ENCODE results near the gene ATF6.

Gene ATF6

GRCh38 chr1:161951646-161952045, 185.5 kb downstream of the ATF6 start:
- TF ChIP-seq, protein P1, sequence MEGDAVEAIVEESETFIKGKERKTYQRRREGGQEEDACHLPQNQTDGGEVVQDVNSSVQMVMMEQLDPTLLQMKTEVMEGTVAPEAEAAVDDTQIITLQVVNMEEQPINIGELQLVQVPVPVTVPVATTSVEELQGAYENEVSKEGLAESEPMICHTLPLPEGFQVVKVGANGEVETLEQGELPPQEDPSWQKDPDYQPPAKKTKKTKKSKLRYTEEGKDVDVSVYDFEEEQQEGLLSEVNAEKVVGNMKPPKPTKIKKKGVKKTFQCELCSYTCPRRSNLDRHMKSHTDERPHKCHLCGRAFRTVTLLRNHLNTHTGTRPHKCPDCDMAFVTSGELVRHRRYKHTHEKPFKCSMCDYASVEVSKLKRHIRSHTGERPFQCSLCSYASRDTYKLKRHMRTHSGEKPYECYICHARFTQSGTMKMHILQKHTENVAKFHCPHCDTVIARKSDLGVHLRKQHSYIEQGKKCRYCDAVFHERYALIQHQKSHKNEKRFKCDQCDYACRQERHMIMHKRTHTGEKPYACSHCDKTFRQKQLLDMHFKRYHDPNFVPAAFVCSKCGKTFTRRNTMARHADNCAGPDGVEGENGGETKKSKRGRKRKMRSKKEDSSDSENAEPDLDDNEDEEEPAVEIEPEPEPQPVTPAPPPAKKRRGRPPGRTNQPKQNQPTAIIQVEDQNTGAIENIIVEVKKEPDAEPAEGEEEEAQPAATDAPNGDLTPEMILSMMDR (IDR thresholded peaks at IDR 0.05; ENCODE audit: borderline replicate concordance, control extremely low read depth, extremely low read depth, insufficient read depth, missing control alignments) = no peak
- DNase-seq (ENCODE audit: low spot score) = no peak
- in situ Hi-C loops (cut with MboI; ENCODE audit: low sequenced_read_pairs, unreplicated experiment) = no loop called here

GRCh38 chr1:161952607-161953172, 186.6 kb downstream of the ATF6 start:
- TF ChIP-seq, protein P1 (IDR thresholded peaks at IDR 0.05; ENCODE audit: borderline replicate concordance, control extremely low read depth, extremely low read depth, insufficient read depth, missing control alignments) = no peak
- in situ Hi-C loops (cut with MboI; ENCODE audit: low sequenced_read_pairs, unreplicated experiment) = no loop called here
- DNase-seq (ENCODE audit: low spot score) = no peak

GRCh38 chr1:161953256-161953920, 187.3 kb downstream of the ATF6 start:
- TF ChIP-seq, protein P1 (IDR thresholded peaks at IDR 0.05; ENCODE audit: borderline replicate concordance, control extremely low read depth, extremely low read depth, insufficient read depth, missing control alignments) = no peak

DNA sequence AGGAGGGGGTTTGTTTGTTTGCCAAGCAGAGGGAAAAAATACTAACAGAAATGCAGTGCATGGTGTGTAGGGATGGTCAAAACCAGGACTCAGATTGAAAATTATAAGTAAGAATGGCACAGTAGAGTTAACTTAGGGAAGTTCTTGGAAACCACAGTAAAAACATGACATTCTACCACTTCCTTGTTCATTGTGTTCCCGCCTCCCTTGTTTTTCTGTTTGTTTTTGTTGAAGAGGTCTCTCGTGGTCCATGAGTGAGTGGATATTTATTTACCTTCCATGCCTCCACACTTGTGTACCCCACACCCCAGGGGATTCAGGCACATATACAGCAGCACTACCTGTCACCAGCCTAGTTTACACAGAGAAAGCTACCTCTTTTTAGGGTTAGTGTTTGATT, 187.9 kb downstream of the ATF6 start:
- TF ChIP-seq, protein P1 (IDR thresholded peaks at IDR 0.05; ENCODE audit: borderline replicate concordance, control extremely low read depth, extremely low read depth, insufficient read depth, missing control alignments) = no peak
- no peak for DNase-seq (ENCODE audit: low spot score)
- in situ Hi-C loops (cut with MboI; ENCODE audit: low sequenced_read_pairs, unreplicated experiment) = no loop called here

More at GRCh38 chr1:161953256-161953920, 187.3 kb downstream of the ATF6 start:
- DNase-seq (ENCODE audit: low spot score) = no peak
- in situ Hi-C loops (cut with MboI; ENCODE audit: low sequenced_read_pairs, unreplicated experiment) = no loop called here

GRCh38 chr1:161954466-161954865, 188.3 kb downstream of the ATF6 start:
- TF ChIP-seq, protein P1 (IDR thresholded peaks at IDR 0.05; ENCODE audit: borderline replicate concordance, control extremely low read depth, extremely low read depth, insufficient read depth, missing control alignments) = no peak
- in situ Hi-C loops (cut with MboI; ENCODE audit: low sequenced_read_pairs, unreplicated experiment) = no loop called here
- no peak for DNase-seq (ENCODE audit: low spot score)

DNA sequence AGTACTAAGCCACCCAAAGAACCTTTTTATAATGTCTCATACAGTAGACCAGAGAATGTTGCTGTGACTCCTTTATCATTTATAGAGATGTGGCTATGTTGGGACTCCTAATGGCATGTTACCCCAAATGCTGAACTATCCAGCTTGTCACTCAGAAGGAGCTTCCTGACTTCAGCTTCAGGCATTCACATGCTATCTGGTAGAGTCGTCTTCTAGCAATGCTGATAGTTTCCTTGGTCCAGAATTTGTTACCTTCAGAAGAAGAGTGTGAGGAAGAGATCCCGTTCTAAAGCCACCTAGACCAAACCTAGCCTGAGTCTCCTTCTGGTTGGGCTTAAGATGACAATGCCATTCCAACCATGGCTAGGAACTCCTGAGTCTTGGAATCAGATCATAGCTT, 189.5 kb downstream of the ATF6 start:
- DNase-seq (ENCODE audit: low spot score) = no peak
- in situ Hi-C loops (cut with MboI; ENCODE audit: low sequenced_read_pairs, unreplicated experiment) = no loop called here
- TF ChIP-seq, protein P1 (IDR thresholded peaks at IDR 0.05; ENCODE audit: borderline replicate concordance, control extremely low read depth, extremely low read depth, insufficient read depth, missing control alignments) = no peak
